Panc1 (cell line): ENCODE results near the gene GTF2I. TPM values are rescaled to one million over a fixed set of nuclear protein-coding genes. Genes with fewer than 3 reads are reported as not detected.
"Not testable (repeated sequence)": the region's sequence is repeated elsewhere in the genome, so short reads cannot be mapped to it uniquely, and the experiment has no call there.

Experiments
- ATAC-seq: fragments of 200-7000 bp; cut with Tn5 transposase; 2 replicates; pipeline ENCODE4 v1.9.1; 2020; ENCODE audit warnings: mild to moderate bottlenecking, moderate library complexity
- BruUV-seq: library from RNA; stranded (reverse); fragments of 400-500 nt; replicated peaks from 2 replicates; lab custom pipeline; 2021; lab: Mats Ljungman, UMichigan
- CTCF ChIA-PET: fragments of 300-600 bp; sonication (Branson Sonifier 250); formaldehyde crosslinking; loops from one replicate; lab custom pipeline; 2022; ENCODE audit warnings: antibody characterized with exemption; lab: Charles Lee
- POLR2A ChIA-PET: fragments of 300-600 bp; sonication (Branson Sonifier 250); formaldehyde crosslinking; loops from one replicate; lab custom pipeline; 2022; ENCODE audit warnings: antibody characterized with exemption; lab: Charles Lee
- DNase-seq: peaks from one replicate; pipeline ENCODE4 v3.0.0-alpha.2; 2010; ENCODE audit warnings: low read depth, low spot score
- H3K27ac ChIP-seq: 2 replicates; pipeline ENCODE4 v1.5.1; 2011; ENCODE audit warnings: mild to moderate bottlenecking, low read length, inconsistent platforms
- H3K27me3 ChIP-seq: fragments of 200-500 bp; sonication (Bioruptor generic); 2 replicates; pipeline ENCODE4 v1.6.0; 2014; ENCODE audit warnings: low read length, inconsistent platforms; ENCODE audit not compliant: control insufficient read depth, insufficient read depth
- H3K36me3 ChIP-seq: fragments of 200-500 bp; sonication (Bioruptor generic); 2 replicates; pipeline ENCODE4 v1.5.1; 2014; ENCODE audit warnings: inconsistent platforms, mild to moderate bottlenecking, low read length, moderate library complexity; ENCODE audit not compliant: control insufficient read depth, insufficient read depth
- H3K4me1 ChIP-seq: 2 replicates; pipeline ENCODE4 v1.5.1; 2011; ENCODE audit warnings: inconsistent platforms, mild to moderate bottlenecking, low read length, moderate library complexity; ENCODE audit not compliant: control insufficient read depth, insufficient read depth
- H3K4me3 ChIP-seq, 2 experiments: 2 replicates each; pipeline ENCODE4 v1.5.1; 2011 to 2012; ENCODE audit warnings: low read depth in 2 of 2, low read length in 2 of 2, mild to moderate bottlenecking in 2 of 2, inconsistent platforms in 1 of 2, moderate library complexity in 1 of 2
- H3K9me3 ChIP-seq: fragments of 200-500 bp; sonication (Bioruptor generic); 2 replicates; pipeline ENCODE4 v1.5.1; 2014; ENCODE audit warnings: low read depth, mild to moderate bottlenecking, inconsistent platforms, low read length, moderate library complexity; ENCODE audit not compliant: control insufficient read depth, insufficient read depth
- in situ Hi-C: cut with HindIII; loops from 2 replicates; pipeline ENCODE4 v1.10.0; 2016; ENCODE audit warnings: low sequenced_read_pairs, low pct_unique_long_range_greater_than_20kb
- intact Hi-C: fragments of 100-400 bp; cut with micrococcal nuclease; formaldehyde crosslinking; loops from one replicate; pipeline ENCODE4 v1.10.0; 2022; ENCODE audit not compliant: unreplicated experiment
- total RNA-seq: library from RNA; stranded (reverse); gene quantifications from one replicate; pipeline ENCODE4 v1.2.1, GENCODE V29; 2021; ENCODE audit not compliant: unreplicated experiment

The GTF2I gene
- total RNA-seq, 1 experiment from 2014 or later: 305 TPM

DNA sequence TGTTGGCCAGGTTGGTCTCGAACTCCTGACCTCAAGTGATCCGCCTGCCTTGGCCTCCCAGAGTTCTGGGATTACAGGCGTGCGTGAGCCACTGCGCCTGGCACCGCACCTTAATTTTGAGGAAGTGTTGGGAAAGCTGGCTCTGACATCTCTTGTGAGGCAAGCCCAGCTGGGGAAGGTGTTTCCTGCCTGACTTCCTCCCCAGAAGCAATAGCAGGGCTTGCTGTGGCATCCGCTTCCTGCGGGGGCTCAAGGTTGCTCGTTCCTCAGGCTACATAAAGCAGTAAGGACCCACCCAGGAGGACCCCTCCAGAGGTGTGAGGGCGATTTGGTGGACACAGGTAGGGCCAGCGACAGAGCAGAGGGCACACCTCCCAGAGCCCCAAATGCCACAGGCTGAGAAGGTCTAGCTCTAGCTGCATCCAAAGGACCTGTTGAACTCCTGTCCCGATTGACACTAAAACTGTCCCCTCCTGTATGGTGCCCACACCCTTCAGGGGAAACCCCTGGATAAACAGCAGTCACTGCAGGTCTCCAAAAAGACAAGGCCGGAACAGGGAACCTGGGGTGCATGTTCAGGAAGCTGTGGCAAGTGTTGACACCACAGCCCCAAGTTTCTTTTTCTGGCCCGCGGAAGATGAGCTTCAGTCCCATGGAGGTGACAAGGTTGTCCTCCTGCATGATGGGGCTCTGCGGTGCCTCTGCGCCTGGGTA is 107.8 kb downstream of the GTF2I start:
- BruUV-seq, CTCF ChIA-PET, DNase-seq, in situ Hi-C loops, H3K27me3 ChIP-seq, POLR2A ChIA-PET, H3K4me1 ChIP-seq, H3K4me3 ChIP-seq, H3K27ac ChIP-seq, intact Hi-C loops, H3K9me3 ChIP-seq, H3K36me3 ChIP-seq: not testable (repeated sequence)
- ATAC-seq: peak; percentile 7; the same call in 1 of the 2 replicates

DNA sequence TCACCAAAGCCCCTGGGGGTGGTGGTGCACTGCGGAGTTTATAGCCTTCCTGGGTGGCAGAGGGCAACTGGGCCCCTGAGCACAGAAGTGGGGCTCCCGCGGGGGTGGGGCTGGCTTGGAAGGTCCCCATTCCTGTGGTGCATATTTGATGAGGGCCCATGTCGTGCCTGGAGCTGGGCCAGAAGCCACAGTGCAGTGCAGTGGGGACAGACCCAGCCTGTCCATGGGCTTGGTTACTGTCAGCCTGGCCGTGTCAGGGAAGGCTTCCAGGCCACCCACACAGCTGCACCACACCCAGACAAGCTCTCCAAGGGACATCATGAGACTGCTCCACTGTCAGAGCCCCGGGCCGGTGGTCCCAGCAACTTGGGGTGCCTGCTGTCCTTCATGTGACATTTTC is 109.0 kb downstream of the GTF2I start:
- POLR2A ChIA-PET, BruUV-seq, in situ Hi-C loops, H3K27ac ChIP-seq, H3K36me3 ChIP-seq, DNase-seq, H3K4me1 ChIP-seq, intact Hi-C loops, H3K9me3 ChIP-seq, H3K4me3 ChIP-seq, CTCF ChIA-PET, H3K27me3 ChIP-seq: not testable (repeated sequence)
- ATAC-seq: peak; percentile 52; the same call in 1 of the 2 replicates

DNA sequence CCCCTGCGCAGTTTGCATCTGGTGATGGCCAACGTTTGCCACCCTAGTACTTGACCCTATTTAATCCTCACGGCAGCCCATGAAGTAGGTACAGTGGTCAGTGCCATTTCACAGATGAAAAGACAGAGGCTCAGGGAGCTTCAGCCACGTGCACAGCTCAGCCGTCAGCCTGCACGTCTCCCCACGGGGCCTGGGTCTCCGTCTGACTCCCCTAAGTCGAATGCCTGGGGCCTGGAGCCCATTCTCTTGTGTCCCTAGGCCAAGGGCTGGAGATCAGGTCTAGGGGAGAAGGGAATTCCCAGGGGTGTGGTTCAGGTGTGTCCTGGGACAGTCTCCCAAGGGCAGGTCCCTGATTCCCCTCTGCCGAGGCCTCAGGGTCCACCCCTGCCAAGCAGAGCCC is 109.5 kb downstream of the GTF2I start:
- H3K9me3 ChIP-seq, CTCF ChIA-PET, H3K36me3 ChIP-seq, intact Hi-C loops, DNase-seq, H3K27ac ChIP-seq, in situ Hi-C loops, POLR2A ChIA-PET, H3K4me1 ChIP-seq, BruUV-seq, H3K27me3 ChIP-seq, ATAC-seq, H3K4me3 ChIP-seq: not testable (repeated sequence)

DNA sequence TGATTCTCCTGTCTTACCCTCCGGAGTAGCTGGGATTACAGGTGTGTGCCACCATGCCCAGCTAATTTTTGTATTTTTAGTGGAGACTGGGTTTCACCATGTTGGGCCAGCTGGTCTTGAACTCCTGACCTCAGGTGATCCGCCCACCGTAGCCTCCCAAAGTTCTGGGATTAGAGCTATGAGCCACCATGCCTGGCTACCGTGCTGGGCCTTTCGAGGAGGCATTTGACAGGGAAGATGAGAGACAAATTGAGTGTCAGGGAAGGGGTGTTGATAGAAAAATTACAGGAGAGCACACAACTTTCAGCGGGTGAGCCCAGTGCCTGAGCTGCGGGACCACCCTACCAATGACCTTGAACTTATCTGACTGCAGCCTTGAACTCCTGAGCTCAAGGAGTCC is 112.5 kb downstream of the GTF2I start:
- H3K27me3 ChIP-seq, CTCF ChIA-PET, BruUV-seq, intact Hi-C loops, in situ Hi-C loops, H3K4me3 ChIP-seq, ATAC-seq, H3K9me3 ChIP-seq, POLR2A ChIA-PET, H3K27ac ChIP-seq, H3K36me3 ChIP-seq, H3K4me1 ChIP-seq, DNase-seq: not testable (repeated sequence)

DNA sequence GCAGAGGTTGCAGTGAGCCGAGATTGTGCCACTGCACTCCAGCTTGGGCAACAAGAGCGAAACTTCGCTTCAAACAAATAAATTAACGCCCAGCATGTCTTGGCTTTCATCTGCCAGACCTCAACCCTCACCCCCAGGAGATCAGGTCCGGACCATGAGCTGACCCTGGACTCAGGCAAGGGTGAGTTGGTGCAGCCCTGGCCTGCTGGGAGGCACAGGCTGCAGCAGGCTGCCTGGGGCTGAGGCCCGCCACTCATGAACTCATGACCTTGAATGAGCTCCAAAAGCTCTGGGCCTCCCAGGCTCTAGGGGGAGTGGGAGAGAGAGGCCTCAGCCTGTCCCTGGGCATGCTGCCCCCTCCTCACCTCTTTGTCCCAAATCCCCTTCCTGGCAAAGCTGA is 114.6 kb downstream of the GTF2I start:
- peak; percentile 33; the same call in 1 of the 2 replicates for ATAC-seq
- intact Hi-C loops, POLR2A ChIA-PET, H3K27ac ChIP-seq, H3K36me3 ChIP-seq, H3K4me1 ChIP-seq, CTCF ChIA-PET, H3K27me3 ChIP-seq, H3K4me3 ChIP-seq, BruUV-seq, in situ Hi-C loops, H3K9me3 ChIP-seq, DNase-seq: not testable (repeated sequence)

DNA sequence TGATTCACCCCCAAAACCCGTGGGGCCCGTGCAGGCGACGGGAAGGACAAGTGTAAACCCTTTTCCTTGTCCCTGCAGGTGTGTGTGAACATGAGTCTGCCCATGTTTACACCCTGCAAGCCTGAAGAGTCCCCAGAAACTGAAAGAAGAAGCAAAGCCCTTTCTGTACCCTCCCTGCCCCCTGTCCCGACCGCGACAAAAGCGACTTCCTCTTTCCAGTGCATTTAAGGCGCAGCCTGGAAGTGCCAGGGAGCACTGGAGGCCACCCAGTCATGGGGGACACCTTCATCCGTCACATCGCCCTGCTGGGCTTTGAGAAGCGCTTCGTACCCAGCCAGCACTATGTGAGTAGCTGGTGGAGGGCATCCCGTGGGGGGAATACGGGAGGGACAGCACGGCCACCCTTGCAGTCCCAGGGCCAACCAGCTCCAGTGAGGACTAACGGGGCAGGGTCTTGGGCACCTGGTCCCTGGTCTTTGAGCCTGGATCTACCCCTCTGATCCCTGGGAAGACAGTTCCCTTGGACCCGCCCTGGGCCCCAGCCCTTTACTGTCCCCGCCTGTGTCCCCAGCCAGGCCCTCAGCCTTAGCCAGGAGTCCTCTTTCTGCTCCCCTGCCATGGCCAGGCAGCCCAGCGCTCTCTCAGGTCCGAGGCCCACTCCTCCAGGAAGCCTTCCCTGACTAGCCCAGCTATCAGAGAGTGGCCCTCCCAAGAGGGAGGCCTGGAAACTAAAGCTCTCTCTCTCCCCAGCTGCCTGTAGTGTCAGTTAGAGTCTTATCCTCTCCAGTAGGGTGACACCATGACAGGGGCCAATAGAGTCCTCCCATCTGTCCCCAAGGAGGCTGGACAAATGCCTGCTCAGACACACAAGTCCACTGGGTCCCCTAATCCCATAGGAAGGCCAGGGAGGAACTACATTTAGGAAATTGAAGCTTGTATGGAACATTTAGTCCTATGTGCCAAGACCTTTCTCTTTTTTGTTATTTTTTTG is 116.5 kb downstream of the GTF2I start, which contains the start of gene NCF1:
Gene NCF1 (plus strand): TSS at position 252 of the 991 bp plus-strand sequence. CDS start 21 bp downstream, at position 273.
- H3K27me3 ChIP-seq, H3K27ac ChIP-seq, BruUV-seq, ATAC-seq, H3K4me1 ChIP-seq, intact Hi-C loops, DNase-seq, CTCF ChIA-PET, H3K4me3 ChIP-seq, H3K9me3 ChIP-seq, POLR2A ChIA-PET, H3K36me3 ChIP-seq, in situ Hi-C loops: not testable (repeated sequence)

DNA sequence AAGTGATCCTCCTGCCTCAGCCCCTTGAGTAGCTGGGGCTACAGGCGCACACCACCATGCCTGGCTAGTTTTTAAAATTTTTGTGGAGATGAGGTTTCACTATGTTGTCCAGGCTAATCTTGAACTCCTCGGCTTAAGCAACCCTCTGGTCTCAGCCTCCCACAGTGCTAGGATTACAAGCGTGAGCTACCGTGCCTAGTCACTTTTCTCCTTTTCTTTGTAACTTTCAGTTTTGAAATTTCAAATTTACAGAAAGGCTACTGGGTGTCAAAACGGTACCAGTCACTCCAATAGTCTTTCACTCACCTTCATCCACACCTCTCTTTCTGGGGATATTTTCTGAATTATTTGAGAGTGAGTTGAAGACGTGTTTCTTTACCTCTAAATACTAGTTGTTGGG is 117.6 kb downstream of the GTF2I start:
- POLR2A ChIA-PET, H3K4me1 ChIP-seq, H3K9me3 ChIP-seq, DNase-seq, in situ Hi-C loops, H3K4me3 ChIP-seq, BruUV-seq, ATAC-seq, H3K36me3 ChIP-seq, intact Hi-C loops, CTCF ChIA-PET, H3K27ac ChIP-seq, H3K27me3 ChIP-seq: not testable (repeated sequence)
